ENCODE data around the gene LPCAT2. TPM values are rescaled to one million over a fixed set of nuclear protein-coding genes. Genes with fewer than 3 reads are reported as not detected.
"Not testable (repeated sequence)": the region's sequence is repeated elsewhere in the genome, so short reads cannot be mapped to it uniquely, and the experiment has no call there.

Gene LPCAT2
- total and polyA plus RNA-seq, 2 donors = 12.4 to 60.4 TPM

DNA sequence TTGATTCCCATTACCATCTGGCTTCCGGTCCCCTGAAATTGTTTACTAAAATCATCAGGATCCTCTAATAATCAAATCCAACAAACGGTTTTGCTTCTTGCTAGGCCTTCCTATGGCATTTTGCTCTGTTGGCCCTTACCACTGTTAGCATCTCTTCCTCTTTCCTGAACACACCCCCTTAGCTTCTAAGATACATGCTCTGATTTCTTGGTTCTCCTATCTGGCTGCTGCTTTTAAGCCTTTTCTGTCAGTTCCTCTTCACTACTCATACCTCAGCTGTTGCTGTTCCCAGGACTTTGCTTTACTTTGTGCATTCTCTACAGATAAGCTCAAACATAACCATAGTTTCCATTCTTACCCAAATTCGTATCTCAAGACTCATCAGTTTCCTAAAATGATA lies 69.0 kb downstream of the LPCAT2 start:
- H3K4me3 ChIP-seq (ENCODE audit: low read depth, low read length) = no peak overlapping the region
- 86% methylated on average over 3 of the region's 3 CpGs for WGBS
- H3K36me3 ChIP-seq (ENCODE audit: insufficient read depth) = no peaks in the 10 kb centered on the region
- no peak overlapping the region for H3K27ac ChIP-seq (ENCODE audit: low read depth)
- DNase-seq (ENCODE audit: extremely low spot score) = no peak
- H3K4me1 ChIP-seq (ENCODE audit: insufficient read depth) = no peaks in the 10 kb centered on the region

DNA sequence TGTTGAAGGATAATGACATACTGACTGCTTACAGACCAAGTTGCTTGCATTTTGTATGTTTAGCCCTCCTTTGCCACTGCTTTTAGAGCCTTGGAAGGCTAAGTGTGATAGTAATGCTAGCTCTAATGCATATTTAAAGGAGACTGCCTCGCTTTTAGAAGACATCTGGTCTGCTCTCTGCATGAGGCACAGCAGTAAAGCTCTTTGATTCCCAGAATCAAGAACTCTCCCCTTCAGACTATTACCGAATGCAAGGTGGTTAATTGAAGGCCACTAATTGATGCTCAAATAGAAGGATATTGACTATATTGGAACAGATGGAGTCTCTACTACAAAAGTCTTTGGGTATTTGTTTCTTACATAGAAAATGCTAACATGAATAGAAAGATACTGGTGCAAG lies 76.8 kb downstream of the LPCAT2 start:
- DNase-seq (ENCODE audit: extremely low spot score) = no peak
- H3K4me1 ChIP-seq (ENCODE audit: insufficient read depth) = no peaks in the 10 kb centered on the region
- no peaks in the 10 kb centered on the region for H3K36me3 ChIP-seq (ENCODE audit: insufficient read depth)
- 75% methylated on average over 2 of the region's 2 CpGs for WGBS
- no peak overlapping the region for H3K4me3 ChIP-seq (ENCODE audit: low read depth, low read length)
- H3K27ac ChIP-seq (ENCODE audit: low read depth) = no peak overlapping the region

DNA sequence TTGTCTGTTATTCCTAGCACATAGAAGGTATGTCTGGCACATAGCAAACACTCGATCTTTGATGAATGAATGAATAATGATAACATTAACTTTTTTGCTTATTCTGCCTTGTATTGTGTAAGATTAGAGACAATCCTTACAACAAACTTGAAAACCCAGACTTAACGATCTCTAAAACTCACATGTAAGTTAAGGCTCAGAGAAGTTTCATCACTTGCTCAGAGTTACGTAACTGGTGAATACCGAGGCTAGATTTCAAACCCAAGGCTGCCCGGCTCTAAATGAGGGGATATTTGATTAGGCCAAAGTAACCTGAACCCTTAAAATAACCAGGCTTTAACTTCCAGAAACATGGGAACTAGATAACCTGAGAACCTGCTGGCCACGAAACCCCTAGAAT lies 79.9 kb downstream of the LPCAT2 start:
- no peaks in the 10 kb centered on the region for H3K4me1 ChIP-seq (ENCODE audit: insufficient read depth)
- H3K27ac ChIP-seq (ENCODE audit: low read depth) = no peak overlapping the region
- no peak overlapping the region for H3K4me3 ChIP-seq (ENCODE audit: low read depth, low read length)
- no peaks in the 10 kb centered on the region for H3K36me3 ChIP-seq (ENCODE audit: insufficient read depth)
- 85% methylated on average over 6 of the region's 6 CpGs for WGBS
- DNase-seq (ENCODE audit: extremely low spot score) = no peak

DNA sequence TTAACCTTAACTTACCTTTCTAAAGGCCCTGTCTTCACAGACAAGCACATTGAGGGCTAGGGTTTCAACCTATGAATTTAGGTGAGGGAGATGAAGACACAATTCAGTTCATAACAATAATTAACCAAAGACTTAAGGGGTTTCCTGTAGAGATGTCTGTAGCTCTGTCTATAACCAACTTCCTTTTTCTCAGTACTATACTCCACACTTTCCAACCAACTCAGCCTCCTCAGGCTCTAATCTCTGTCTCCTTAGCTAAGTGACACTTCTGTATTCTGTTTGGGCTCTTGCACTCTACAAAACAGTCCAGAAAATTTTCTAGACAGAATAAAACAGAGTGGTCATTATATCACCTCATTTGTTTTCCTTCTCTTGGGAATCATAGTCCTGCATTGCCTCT lies 83.4 kb downstream of the LPCAT2 start:
- H3K36me3 ChIP-seq (ENCODE audit: insufficient read depth) = no peaks in the 10 kb centered on the region
- DNase-seq (ENCODE audit: extremely low spot score) = no peak
- H3K27ac ChIP-seq (ENCODE audit: low read depth) = no peak overlapping the region
- no peaks in the 10 kb centered on the region for H3K4me1 ChIP-seq (ENCODE audit: insufficient read depth)
- no peak overlapping the region for H3K4me3 ChIP-seq (ENCODE audit: low read depth, low read length)

DNA sequence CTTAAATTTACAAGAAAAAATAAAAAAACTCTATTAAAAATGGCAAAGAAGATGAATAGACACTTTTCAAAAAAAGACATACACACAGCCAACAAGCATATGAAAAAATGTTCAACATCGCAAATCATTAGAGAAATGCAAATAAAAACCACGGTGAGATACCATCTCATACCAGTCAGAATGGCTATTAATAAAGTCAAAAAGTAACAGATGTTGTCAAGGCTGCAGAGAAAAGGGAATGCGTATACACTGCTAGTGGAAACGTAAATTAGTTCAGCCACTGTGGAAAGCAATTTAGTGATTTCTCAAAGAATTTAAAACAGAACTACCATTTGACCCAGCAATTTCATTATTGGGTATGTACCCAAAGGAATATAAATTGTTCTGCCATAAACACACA lies 89.1 kb downstream of the LPCAT2 start:
- WGBS = 62% methylated on average over 4 of the region's 4 CpGs
- no peak for DNase-seq (ENCODE audit: extremely low spot score)

DNA sequence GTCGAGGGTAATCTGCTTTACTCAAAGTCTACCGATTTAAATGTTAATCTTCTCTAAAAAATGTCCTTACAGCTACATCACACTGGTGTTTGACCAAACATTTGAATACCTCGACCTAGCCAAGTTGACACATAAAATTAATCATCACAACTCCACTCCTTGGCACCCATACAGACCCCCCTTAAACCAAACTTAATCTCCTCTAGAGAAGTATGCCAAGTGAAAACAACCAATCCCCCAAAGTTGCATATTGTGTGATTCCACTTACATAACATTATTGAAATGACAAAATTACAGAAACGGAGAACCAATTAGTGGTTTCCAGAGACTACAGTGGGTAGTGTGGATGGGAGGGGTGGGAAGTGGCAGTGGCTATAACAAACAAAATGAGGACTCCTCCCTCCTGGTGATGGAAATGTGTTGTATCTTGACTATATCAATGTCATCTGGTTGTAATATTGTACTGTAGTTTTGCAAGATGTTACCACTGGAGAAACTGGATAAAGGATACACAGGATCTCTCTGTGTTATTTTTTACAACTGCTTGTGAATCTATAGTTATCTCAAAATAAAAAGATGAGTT lies 97.0 kb downstream of the LPCAT2 start:
- 25% methylated on average over 4 of the region's 4 CpGs for WGBS
- DNase-seq (ENCODE audit: extremely low spot score) = no peak
- no peaks in the 10 kb centered on the region for H3K36me3 ChIP-seq (ENCODE audit: insufficient read depth)
- no peak overlapping the region for H3K27ac ChIP-seq (ENCODE audit: low read depth)
- no peak overlapping the region for H3K4me3 ChIP-seq (ENCODE audit: low read depth, low read length)
- no peaks in the 10 kb centered on the region for H3K4me1 ChIP-seq (ENCODE audit: insufficient read depth)

More for the DNA sequence above, 89.1 kb downstream of the LPCAT2 start:
- H3K4me3 ChIP-seq (ENCODE audit: low read depth, low read length) = no peak overlapping the region
- H3K4me1 ChIP-seq (ENCODE audit: insufficient read depth) = no peaks in the 10 kb centered on the region
- H3K27ac ChIP-seq (ENCODE audit: low read depth) = no peak overlapping the region
- no peaks in the 10 kb centered on the region for H3K36me3 ChIP-seq (ENCODE audit: insufficient read depth)

DNA sequence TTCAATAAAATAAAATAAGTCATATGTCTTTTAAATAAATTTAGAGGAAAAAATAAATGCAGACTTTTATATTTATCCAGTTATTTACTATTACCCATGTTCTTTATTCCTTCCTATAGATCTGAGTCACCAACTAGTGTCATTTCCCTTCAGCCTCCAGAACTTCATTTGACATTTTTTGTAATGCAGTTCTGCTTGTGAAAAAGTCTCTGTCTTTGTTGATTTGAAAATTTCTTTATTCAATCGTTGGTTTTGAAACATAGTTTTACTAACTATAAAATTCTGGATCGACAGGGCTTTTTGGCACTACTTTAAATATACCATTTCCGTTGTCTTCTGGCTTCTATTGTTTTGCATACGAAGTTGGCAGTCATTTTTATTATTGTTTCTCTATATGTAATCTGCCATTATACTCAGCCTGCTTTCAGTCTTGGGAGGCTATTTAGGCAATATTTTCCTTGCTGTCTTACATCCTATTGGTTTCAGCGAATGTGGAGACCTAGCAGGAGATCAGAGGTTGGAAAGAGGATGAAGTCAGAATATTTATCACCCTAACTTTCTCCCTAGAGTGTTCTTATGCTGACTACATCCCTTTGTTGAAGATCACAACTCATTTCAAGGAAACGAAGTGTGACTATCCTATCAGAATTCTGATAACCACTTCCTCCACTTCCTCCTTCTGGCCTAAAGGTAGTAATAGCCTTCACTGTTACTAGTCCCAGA lies 104.9 kb downstream of the LPCAT2 start:
- no peak overlapping the region for H3K4me3 ChIP-seq (ENCODE audit: low read depth, low read length)
- 75% methylated on average over 6 of the region's 6 CpGs for WGBS
- DNase-seq (ENCODE audit: extremely low spot score) = no peak
- no peak overlapping the region for H3K27ac ChIP-seq (ENCODE audit: low read depth)
- H3K4me1 ChIP-seq (ENCODE audit: insufficient read depth) = no peaks in the 10 kb centered on the region
- no peaks in the 10 kb centered on the region for H3K36me3 ChIP-seq (ENCODE audit: insufficient read depth)

DNA sequence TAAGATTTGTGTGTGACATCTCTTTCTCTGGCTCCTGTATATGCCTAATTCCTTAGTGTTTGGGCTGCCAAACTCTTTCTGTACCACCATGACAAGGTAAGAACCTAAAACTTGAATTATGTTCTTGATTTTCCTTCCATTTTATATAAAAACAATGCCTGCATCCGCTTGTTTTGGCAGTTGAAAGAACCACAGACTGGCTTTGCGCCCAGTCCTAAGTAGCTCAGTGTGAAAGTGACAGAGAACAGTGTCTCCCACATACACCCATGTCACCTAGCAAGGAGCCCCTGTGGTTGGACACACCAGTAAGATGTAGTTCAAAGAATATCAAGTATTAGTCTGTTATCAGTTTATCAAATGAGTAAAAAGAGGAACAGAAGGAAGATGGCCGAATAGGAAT lies 106.2 kb downstream of the LPCAT2 start:
- Histone ChIP-seq H3K36me3 (ENCODE audit: insufficient read depth) (no peaks in the 10 kb centered on the region), H3K27ac (ENCODE audit: low read depth) (no peak overlapping the region), H3K4me3 (ENCODE audit: low read depth, low read length) (no peak overlapping the region), H3K4me1 (ENCODE audit: insufficient read depth) (no peaks in the 10 kb centered on the region)
- DNase-seq (ENCODE audit: extremely low spot score) = no peak
- 70% methylated on average over 3 of the region's 3 CpGs for WGBS

DNA sequence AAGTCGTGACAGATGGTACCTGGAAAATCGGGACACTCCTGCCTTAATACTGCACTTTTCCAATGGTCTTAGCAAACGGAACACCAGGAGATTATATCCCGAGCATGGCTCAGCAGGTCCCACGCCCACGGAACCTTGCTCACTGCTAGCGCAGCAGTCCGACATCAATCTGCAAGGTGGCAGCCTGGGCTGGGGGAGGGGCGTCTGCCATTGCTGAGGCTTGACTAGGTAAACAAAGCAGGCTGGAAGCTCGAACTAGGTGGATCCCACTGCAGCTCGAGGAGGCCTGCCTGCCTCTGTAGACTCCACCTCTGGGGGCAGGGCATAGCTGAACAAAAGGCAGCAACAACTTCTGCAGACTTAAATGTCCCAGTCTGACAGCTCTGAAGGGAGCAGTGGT lies 106.8 kb downstream of the LPCAT2 start:
- H3K4me3 ChIP-seq (ENCODE audit: low read depth, low read length); H3K36me3 ChIP-seq (ENCODE audit: insufficient read depth); H3K4me1 ChIP-seq (ENCODE audit: insufficient read depth); DNase-seq (ENCODE audit: extremely low spot score); H3K27ac ChIP-seq (ENCODE audit: low read depth): not testable (repeated sequence)
- 94% methylated on average over 11 of the region's 11 CpGs for WGBS

DNA sequence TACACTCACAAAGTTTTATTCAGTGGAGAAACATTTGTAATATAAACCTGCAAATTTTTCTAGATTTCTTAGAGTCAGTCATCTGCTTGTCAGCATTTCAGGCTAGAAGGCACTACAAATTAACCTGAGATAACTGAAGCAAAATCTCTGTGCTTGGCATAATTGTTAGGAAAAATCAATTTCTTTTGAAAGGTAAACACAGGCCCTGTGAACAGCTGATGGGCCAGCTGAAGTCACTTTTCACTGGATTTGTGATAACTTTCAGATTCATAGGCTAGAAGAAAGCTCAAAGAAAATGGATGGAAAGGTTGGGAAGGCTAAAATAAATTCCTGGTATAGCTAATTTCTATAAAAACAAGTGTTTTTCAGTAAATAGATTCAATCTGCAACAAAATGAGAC lies 112.9 kb downstream of the LPCAT2 start:
- no peak overlapping the region for H3K4me3 ChIP-seq (ENCODE audit: low read depth, low read length)
- no peak for DNase-seq (ENCODE audit: extremely low spot score)
- no peak overlapping the region for H3K27ac ChIP-seq (ENCODE audit: low read depth)
- no peaks in the 10 kb centered on the region for H3K4me1 ChIP-seq (ENCODE audit: insufficient read depth)
- H3K36me3 ChIP-seq (ENCODE audit: insufficient read depth) = no peaks in the 10 kb centered on the region

DNA sequence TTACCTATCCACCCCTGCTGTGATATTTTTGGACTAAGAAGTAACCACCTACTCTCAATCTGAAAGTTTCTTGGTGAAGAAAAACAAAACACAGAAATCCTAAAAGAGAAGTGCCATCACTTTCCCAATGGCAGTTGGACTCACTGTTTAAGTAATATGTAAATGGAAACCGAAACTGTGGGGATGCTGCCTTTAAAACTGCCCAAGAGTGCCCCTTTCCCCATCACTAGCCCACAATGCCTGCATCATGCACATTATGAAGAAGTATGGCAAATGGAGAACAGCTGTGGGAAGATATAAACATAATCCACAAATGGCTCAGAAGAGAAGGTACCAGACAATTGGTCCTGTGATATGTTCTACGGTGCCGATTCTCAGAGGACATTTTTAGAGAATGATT lies 113.4 kb downstream of the LPCAT2 start:
- DNase-seq (ENCODE audit: extremely low spot score) = no peak
- Histone ChIP-seq H3K4me1 (ENCODE audit: insufficient read depth) (no peaks in the 10 kb centered on the region), H3K27ac (ENCODE audit: low read depth) (no peak overlapping the region), H3K36me3 (ENCODE audit: insufficient read depth) (no peaks in the 10 kb centered on the region), H3K4me3 (ENCODE audit: low read depth, low read length) (no peak overlapping the region)
- 71% methylated on average over 3 of the region's 3 CpGs for WGBS

DNA sequence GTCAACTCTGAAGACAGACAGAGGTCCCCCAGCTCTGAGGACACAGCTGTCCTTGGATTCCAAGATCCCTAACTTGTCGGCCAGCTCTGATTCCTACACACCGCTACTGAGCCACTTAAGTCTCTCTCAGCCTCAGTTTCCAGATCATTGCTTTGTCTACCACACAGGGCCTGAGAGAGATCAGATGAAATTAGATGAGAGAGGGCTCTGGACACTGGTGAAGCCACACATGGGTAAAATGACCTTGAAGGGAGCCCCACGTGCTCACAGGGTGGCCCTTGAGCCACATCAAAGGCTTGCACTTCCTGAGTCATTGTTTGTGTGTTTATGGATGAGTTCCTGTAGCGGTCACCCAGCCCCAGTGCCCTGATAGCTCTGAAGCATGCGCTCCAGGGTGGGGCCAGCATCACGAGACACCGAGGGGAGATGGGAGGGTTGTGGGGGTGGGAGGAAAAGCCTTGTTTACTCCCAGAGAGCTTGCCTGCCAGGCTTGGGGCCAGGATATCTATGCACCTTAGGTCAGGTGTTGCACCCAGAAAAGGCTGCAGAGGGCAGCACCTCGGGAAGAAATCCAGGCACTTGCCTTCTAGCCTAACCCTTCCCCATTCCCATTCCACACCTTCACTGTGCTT lies 114.2 kb downstream of the LPCAT2 start:
- H3K4me1 ChIP-seq (ENCODE audit: insufficient read depth) = no peaks in the 10 kb centered on the region
- 47% methylated on average over 8 of the region's 8 CpGs for WGBS
- no peak overlapping the region for H3K27ac ChIP-seq (ENCODE audit: low read depth)
- no peak for DNase-seq (ENCODE audit: extremely low spot score)
- no peaks in the 10 kb centered on the region for H3K36me3 ChIP-seq (ENCODE audit: insufficient read depth)
- H3K4me3 ChIP-seq (ENCODE audit: low read depth, low read length) = no peak overlapping the region

DNA sequence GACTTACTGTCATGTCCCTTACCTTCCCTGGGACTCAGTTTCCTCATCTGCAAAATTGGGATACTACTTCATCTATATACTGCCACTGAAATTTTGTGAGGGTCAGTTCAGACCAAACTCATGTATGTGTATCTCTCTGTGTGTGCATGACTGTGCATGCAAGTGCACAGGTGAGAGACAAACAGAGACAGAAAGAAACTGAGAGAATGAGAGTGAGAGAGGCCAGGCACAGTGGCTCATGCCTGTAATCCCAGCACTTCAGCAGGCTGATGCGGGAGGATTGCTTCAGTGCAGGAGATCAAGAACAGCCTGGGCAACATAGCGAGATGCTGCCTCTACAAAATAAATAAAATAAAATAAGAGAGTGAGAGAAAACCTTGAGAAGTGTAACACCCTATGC lies 114.8 kb downstream of the LPCAT2 start:
- no peak for DNase-seq (ENCODE audit: extremely low spot score)
- Histone ChIP-seq H3K36me3 (ENCODE audit: insufficient read depth) (no peaks in the 10 kb centered on the region), H3K4me1 (ENCODE audit: insufficient read depth) (no peaks in the 10 kb centered on the region), H3K4me3 (ENCODE audit: low read depth, low read length) (no peak overlapping the region), H3K27ac (ENCODE audit: low read depth) (no peak overlapping the region)
- 72% methylated on average over 2 of the region's 2 CpGs for WGBS

DNA sequence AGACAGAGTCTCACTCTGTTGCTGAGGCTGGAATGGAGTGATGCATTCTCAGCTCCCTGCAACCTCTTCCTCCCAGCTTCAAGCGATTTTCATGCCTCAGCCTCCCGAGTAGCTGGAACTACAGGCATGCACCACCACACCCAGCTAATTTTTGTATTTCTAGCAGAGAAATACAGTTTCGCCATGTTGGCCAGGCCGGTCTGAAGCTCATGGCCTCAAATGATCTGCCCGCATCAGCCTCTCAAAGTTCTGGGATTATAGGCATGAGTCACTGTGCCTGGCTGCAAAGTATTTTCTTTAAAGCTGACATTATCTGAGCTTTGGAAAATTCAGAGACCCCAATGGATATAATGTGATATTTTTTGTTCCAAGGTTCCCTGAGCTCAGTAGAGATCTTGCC lies 115.8 kb downstream of the LPCAT2 start:
- WGBS = 98% methylated on average over 5 of the region's 5 CpGs
- Histone ChIP-seq H3K36me3 (ENCODE audit: insufficient read depth) (no peaks in the 10 kb centered on the region), H3K27ac (ENCODE audit: low read depth) (no peak overlapping the region), H3K4me1 (ENCODE audit: insufficient read depth) (no peaks in the 10 kb centered on the region), H3K4me3 (ENCODE audit: low read depth, low read length) (no peak overlapping the region)
- no peak for DNase-seq (ENCODE audit: extremely low spot score)
